ENCODE measurements around the gene AP1G2. TPM values are rescaled to one million over a fixed set of nuclear protein-coding genes. Genes with fewer than 3 reads are reported as not detected.

AP1G2 gene
- total RNA-seq, 1 experiment from 2014 or later = 155 TPM

DNA sequence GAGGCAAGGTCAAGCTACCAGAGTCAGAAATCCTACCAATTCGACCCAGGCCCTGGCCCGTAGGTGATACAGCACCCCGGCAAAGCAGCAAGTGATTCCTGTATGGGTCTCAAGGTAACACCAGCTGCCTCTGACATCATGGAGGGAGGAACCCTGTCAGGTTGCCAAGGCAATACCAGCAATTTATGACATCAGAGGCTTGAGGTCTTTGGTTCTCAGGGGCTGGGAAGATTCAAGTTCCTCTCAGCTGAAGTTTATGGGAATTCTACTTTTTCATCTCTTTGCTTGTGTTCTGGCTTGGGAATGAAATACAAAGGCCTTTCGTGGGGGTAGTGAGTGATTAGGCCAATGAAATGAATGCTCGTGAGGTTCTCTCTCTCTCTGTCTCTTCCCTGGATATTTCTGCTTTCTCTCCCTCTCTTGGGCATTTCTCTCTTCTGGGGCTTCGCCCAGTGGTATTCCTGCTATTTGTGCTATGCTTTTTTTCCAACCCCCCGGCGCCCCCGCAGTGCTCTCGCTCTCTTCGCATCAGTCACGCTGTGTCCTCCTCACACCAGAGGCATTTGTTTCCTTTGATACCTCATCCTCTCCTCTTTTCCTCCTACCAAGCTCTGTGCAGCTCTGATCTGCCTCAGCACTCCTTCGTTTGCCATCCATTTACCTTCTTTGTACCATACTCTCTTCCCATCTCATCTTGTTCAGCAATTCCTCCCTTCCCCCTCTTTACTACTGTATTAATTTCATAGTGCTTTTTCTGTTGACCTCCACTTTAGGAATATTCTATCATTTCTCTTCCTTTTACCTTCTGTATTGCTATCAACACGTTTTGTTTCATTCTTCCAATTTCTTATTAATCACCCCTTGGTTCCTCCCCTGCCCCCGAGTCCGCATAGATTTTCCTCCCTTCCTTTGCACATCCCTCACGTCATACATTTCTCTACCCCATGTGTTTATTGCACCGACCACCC is 19.0 kb downstream of the AP1G2 start (continued):
- no peak for TF ChIP-seq CTCF (IDR thresholded peaks at IDR 0.05 in 2 of 3, conservative IDR thresholded peaks at IDR 0.05 in 1 of 3; ENCODE audit: borderline replicate concordance in 1 of 3, insufficient read depth in 1 of 3, low read depth in 2 of 3, low read length in 2 of 3)
- no peak for TF ChIP-seq ELF1 (IDR thresholded peaks at IDR 0.05; ENCODE audit: borderline replicate concordance, low read depth)

DNA sequence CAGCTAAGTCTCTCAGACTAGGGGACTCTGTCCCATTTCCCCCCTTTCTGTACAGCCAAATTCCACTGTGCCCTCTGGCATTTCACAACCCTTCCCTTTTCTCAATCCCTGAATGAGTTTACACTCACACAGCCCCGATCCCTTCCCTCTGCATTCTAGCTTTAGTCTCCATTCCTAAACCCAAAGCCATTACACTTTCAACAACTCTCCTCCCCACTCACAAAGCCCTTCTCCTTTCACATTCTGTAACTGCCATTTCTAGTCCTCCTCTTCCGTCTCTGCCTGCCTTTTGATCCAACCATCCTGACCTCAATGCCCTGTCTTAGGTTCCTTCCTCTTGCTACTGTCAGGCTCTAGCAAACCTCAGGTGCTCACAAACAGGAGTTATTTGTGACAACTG is 19.7 kb downstream of the AP1G2 start:
- Histone ChIP-seq H3K27me3 (ENCODE audit: insufficient read depth, low read length) (no peaks in the 10 kb centered on the region), H3K9me3 (ENCODE audit: control insufficient read depth in 1 of 2, insufficient read depth in 1 of 2, low read depth in 1 of 2, low read length in 2 of 2) (no peaks in the 10 kb centered on the region), H3K79me2 (ENCODE audit: insufficient read depth, low read length) (no peaks in the 10 kb centered on the region), H3K4me1 (ENCODE audit: control insufficient read depth in 1 of 2, insufficient read depth in 2 of 2, low read length in 2 of 2) (peaks cover 0 to 15% of the 10 kb centered on the region in 2 experiments; a peak in 3 of 4 replicates), H3K27ac (ENCODE audit: low read depth, low read length) (no peak overlapping the region), H2AFZ (ENCODE audit: low read depth, low read length, poor library complexity, severe bottlenecking) (no peak overlapping the region), H3K9ac (ENCODE audit: low read length) (no peak overlapping the region), H3K4me3 (replicated peaks in 1 of 2; ENCODE audit: low read depth in 1 of 2, low read length in 2 of 2) (no peak overlapping the region), H3K36me3 (ENCODE audit: control insufficient read depth in 1 of 2, insufficient read depth in 2 of 2, low read length in 2 of 2) (no peaks in the 10 kb centered on the region), H4K20me1 (ENCODE audit: insufficient read depth) (no peaks in the 10 kb centered on the region), H3K4me2 (ENCODE audit: low read length) (no peak overlapping the region), H3K9me2 (ENCODE audit: insufficient read depth) (no peaks in the 10 kb centered on the region)
- CTCF ChIA-PET = interaction anchor here (1.2 kb wide), 1 partner anchor 12 kb away, joined by 3 read pairs; no protein-coding TSS in a partner anchor
- intact Hi-C loops (cut with micrococcal nuclease) = no loop called here
- RAD21 ChIA-PET (ENCODE audit: low non-redundant PET in 1 of 2, low total read pairs in 2 of 2, uncharacterized antibody in 2 of 2, unreplicated experiment in 2 of 2) = no interaction called here
- BruUV-seq (replicated peaks) = no TSS peak
- DNase-seq (ENCODE audit: low read depth, low spot score) = no peak
- POLR2A ChIA-PET = no interaction called here
- TF ChIP-seq, protein P1, sequence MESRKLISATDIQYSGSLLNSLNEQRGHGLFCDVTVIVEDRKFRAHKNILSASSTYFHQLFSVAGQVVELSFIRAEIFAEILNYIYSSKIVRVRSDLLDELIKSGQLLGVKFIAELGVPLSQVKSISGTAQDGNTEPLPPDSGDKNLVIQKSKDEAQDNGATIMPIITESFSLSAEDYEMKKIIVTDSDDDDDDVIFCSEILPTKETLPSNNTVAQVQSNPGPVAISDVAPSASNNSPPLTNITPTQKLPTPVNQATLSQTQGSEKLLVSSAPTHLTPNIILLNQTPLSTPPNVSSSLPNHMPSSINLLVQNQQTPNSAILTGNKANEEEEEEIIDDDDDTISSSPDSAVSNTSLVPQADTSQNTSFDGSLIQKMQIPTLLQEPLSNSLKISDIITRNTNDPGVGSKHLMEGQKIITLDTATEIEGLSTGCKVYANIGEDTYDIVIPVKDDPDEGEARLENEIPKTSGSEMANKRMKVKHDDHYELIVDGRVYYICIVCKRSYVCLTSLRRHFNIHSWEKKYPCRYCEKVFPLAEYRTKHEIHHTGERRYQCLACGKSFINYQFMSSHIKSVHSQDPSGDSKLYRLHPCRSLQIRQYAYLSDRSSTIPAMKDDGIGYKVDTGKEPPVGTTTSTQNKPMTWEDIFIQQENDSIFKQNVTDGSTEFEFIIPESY (IDR thresholded peaks at IDR 0.05; ENCODE audit: extremely low read depth, insufficient replicate concordance, low read length) = no peak
- TF ChIP-seq EZH2phosphoT487 (IDR thresholded peaks at IDR 0.05; ENCODE audit: borderline replicate concordance) (no peak), ELF1 (IDR thresholded peaks at IDR 0.05; ENCODE audit: borderline replicate concordance, low read depth) (no peak), MAX (IDR thresholded peaks at IDR 0.05) (no peak), ZNF274 (IDR thresholded peaks at IDR 0.05; ENCODE audit: low read depth, low read length) (no peak), SP1 (IDR thresholded peaks at IDR 0.05; ENCODE audit: low read depth) (no peak)
- ATAC-seq = no peak
